HG02943 (cell line): ENCODE results near the gene ADORA1.

Experiments used
- ATAC-seq: cut with Tn5 transposase; IDR thresholded peaks from one replicate; pipeline ENCODE4 v1.9.1; 2021; ENCODE audit warnings: mild to moderate bottlenecking, low read depth, moderate library complexity; ENCODE audit not compliant: unreplicated experiment

The ADORA1 gene

DNA sequence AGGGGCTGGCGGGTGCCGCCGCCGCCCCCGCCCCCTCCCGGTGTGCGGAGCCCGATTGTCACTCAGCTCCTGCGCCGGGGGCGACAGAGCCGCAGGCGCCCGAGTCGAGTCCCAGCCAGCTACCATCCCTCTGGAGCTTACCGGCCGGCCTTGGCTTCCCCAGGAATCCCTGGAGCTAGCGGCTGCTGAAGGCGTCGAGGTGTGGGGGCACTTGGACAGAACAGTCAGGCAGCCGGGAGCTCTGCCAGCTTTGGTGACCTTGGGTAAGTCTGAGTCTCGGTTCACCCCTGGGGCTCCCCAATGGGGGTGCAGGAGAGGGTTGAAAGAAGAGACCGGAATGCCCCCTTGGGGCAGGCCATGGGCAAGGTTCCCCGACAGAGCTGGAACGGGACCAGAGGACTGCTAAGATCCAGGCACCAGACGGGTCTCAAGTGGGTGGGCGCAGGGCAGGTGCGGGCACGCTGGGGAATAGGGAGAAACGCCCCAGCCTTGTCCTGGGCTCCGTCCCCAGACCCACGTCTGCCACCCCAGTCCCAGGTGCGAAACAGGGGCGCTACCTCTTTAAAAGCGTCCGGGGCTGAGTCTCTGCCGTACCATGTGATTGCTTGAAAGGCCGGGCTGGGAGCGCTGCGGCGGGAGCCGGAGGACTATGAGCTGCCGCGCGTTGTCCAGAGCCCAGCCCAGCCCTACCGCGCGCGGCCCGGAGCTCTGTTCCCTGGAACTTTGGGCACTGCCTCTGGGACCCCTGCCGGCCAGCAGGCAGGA is at the start of gene ADORA1:
TSS of gene ADORA1 (plus strand) at position 61 of the 765 bp plus-strand sequence. CDS start 1,116 bp downstream, outside the sequence.
- no peak for ATAC-seq

DNA sequence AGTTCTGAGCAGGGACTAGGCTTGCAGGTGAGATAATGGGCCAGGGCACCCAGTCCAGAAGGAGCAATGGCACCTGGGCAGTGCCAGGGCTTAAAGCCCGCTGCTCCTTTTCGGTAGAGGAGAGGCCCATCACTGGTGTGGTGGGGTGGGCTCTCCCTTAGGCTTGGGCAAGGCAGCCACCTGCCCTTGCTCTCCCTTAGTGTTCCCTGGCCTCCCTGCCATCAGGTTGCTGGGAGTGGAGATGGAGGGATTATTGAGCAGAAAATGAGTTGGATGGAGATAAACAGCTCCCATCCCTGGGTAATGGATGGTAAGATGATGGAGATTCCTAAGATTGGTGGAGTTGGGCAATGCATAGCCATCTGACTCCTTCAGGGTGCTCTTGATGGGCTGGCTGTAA is 49.6 kb upstream of the ADORA1 start:
- ATAC-seq, result no peak

DNA sequence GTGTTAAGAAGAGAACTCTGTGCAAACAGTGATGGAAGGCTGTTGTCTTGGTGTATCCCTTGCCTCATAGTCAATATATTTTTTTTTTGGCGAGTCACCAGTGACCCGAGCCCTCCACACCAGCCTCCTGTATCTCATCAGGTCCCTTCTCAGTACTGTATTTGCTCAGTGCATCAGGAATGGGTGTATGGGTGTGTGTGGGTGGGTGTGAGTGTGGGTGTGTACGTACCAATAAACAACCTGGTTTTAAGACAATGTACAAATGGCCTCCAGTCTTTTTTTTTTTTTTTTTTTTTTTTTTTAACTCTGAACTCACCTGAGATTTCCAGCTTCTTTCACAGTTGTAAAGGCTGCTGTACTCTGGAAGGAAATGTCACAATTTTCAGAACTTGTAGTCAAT is 49.0 kb upstream of the ADORA1 start:
- ATAC-seq, result no peak

DNA sequence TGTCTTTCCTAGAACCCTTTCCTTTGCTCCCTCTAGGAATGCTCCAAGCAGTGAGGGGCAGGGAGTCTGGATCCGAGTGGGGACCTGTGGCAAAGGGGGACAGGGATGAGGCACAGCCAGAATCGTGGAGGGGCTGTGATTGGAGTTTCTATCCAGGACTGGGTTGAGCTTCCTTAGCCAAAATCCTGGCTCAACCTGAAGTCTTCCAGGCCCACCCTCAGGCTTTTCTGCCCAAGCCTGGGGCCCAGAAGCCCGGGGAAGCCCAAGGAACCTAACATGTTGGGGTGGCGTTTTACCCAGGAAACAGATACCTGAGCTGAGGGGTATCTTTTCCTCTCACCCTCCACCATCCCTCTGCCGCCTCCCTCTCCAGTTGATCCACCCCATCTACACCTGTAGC is 47.1 kb upstream of the ADORA1 start:
- ATAC-seq, result no peak

DNA sequence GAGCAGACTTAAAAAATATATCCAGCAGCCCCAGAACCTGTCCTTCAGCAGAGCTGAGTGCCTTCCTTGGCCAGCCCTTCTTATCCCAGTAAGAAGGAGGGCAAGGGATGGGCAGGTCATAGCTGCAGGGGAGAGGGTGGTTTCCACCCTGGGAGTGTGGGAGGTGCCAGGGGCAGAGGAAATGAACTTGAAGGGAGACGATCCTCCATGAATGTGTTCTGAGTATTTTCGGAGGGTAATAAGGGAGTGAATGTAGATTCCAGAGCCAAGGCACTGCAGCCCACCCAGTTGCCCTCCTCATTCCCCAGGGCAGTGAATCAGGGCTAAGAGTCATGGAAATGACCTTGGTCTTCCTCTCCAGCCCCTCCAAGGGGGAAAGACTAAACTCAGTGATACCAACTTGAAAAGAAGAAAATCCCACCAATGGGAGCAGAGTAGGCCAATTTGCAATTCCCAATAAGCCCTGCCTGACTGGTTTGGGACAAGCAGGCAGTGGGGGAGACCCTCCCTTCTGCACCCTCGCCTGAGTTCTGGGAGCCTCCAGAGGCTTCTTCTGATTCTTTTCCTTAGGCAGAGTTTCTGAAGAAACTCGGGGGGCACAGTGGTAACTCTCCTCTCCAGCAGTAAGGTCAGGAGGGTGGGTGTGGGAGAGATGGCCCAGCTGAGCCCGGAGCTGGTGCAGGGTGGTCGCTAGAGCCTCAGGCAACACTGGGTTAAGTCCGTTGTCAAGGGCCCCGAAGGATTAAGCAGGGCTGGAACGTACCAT is 45.9 kb upstream of the ADORA1 start:
- no peak for ATAC-seq

DNA sequence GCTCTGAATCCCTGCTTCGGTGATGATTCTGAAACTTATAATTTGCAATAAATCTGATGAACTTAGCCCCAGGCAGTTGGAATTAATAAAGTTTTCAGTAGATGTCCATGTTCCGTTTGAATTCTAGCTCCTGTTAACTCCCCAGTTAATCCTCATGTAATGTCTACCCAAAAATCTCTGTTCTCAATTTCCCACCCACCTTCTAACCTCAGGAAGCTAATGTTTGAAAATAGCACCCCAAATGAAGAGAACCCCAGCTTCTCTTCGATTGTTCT is 45.4 kb upstream of the ADORA1 start:
- ATAC-seq, result no peak

DNA sequence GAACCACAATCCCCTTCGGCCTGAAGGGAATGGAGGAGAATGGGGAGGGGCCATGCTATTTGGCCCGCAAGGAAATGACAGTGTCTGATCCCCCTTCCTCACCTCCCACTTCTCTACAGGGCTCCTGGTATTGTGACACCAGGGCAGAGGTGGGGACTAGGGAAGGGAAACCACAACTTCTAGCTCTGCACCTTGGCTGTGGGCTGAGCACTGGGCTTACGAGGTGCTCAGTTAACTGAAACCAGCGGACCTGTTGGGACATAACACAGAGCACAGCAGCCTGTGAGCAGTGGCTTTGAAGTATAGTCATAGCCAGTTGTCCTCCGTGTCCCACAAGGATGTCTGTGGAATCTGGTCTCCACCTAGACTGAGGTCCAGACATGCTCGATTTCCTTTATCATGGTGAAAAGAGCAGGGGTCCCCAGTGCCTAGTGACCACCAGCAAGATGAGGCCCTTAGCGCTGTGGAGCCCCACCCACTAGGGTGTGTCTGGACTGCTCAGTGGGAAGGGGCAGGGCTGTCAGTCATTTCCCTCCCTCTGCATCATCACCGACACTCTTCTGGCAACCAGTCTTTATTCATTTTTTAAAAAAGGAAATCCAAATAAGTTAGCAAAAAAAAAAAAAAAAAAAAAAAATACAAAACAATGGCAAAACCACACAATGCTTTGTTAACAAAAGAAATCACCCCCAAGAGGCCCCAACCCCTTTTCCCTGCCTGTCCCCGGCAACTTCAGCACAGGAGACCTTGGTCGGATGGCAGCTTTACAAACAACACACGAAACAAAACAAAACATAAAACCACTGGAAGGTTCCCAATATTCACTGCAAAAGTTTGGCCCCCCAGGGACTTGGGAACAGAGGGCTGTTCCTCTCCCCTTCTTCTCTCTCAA is 44.7 kb upstream of the ADORA1 start:
- ATAC-seq, result no peak

DNA sequence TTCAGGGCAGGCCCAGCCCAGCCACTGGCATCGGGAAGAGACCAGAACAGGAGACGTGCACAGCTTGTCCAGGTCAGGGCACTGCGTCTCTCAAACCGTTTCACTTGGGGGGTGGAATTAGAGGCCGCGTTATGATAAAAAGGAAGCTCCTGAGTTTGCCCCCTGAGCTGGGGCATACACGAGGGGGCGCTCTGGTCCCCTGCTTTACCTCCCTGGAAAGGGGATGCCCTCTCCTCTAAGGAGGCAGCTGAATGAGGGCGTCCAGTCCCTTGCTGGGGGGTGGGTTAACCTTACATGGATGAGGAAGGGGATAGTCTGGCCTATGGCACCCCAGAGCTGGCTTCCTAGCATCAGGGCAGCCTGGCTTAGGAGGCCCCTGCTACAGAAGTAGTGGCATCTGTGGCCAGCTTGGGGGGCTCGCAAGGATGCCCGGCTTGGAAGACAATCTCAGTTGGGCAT is 44.0 kb upstream of the ADORA1 start:
- no peak for ATAC-seq

DNA sequence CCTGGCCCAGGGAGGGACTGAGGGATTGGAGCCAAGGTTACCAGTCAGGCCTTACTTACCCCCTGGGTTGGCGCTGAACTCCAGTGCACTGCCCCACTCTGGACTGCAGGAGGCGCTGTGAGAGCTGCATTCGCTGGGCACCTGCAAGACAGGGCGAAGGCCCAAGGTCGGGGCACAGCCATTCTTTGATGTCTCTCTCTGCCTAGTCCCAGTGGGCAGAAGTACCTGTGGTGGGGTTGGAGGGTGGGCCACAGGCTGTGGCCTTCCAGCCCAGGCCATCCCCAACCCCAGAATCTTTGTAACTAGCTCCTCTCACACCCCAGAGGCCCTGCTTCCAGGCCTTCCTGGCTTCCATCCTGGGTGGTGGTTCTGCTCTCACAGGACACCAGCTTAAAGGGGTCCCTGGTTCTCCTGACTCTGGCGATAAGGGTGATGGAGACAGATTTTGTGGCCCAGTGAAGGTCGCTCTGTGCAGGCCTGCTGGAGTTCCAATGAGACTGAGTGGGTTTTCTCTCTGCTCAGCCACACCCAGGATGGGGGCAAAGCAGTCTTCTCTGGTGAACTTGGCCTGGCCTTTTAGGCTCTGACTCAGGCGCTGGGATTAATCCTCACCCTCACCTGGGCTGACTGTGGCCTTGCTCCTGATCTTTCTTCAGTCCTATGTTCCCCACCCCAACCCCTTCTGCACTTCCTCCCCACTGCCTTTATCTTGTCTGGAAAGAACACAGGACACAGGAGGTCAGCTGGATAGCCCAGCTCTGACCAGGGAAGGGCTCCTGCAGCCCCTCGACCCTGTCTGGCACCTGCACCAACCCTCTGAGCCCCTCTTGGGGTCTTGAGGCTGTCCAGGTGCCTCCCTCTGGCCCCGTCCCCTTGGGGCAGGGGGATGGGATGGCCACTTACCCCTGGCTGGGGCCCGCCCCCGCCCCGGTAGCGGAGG is 42.7 kb upstream of the ADORA1 start:
- ATAC-seq, result no peak

DNA sequence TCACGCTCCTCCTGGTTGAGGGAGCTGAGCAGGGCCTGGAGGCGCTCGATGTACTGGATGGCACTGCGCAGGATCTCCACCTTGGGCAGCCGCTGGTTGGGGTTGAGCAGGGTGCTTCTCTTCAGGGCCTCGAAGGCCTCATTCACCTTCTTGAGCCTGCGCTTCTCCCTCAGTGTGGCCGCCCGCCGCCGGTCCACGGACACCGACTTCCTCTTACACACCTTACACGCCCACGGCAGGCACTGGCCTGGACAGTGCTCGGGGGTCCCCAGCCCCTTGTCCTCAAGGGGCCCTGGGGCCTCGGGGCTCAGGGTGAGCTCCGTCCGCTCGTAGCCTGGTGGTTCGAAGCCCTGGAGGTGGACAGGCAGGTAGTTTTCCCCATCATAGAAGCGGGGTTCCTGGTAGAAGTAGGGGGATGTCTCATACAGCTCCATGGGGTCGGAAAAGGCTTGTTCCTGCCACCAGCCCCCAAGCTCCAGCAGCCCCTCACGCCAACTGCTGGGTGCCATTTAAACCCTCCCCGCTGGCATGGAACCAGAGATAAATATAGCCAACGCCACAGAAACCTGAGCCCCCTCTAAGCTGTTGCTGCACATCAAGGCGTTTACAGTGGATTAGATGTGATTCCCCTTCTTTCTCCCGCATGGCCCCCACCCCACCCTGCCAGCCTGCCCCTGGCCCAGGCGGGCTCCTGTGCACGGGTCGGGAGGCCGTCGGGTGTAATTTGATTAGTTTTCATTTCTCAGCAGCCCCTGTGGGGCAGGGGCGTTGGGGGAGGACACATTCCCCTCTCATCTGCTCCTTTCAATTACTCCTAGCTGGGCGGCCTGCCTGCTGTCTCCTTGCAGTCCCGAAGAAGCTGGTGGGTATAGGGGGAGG is 41.8 kb upstream of the ADORA1 start, which contains the start of gene MYOG:
TSS of gene MYOG (minus strand) at position 485 of the 879 bp plus-strand sequence. CDS start at position 434, 51 bp downstream.
- ATAC-seq, result no peak

DNA sequence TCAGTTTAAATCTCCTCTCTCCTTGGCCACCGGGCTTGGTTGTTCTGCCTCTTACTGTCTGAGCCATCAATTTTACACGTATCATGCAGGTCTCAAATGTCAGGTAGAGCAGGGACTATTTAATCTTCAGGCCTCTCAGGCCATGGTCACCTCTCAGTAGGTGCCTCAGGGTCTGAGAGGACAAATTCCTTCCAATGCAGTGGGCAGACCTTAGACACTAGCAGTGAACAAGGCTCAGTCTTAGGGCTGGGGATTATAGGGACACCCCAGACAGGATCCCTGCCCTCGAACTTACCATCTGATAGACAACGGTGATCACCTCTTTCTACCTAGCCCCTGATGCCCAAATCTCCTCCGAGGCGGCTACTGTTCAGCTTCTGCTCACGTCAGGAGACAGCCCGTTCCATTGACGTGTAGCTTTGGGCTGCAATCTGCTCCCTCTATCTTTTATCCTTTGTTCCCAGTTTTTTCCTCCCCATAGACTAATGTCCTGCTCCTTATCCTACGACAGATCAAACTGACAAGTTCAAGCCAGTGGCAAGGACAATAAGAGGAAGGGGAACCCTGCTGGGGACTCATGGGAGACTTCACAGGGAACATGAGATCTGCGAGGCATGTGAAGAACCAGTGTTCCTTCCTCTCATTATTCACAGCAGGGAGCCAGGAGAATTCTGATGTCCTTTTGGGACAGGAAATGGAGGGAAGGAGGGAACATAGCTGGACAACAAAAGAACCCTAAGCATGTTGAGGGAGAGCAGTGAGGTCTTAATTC is 40.3 kb upstream of the ADORA1 start:
- no peak for ATAC-seq

DNA sequence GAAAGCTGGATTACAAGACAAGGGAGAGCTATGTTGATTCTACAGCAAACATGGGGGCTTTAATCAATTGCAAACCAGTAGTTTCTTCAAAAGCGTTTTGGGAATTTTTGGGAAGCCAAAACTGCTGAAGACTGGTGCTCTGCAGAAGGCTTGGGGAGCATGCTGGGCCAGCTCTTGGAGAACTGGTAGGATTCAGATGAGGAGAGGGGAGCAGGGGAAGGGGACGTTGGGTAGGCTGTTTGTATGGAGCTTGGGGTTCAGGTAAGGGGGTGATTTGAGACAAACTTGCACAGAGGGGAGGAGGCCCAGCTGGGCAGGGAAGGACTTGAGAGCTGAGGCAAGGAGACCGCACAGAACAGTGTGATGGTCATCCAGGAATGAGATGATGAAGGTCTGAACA is 39.1 kb upstream of the ADORA1 start:
- no peak for ATAC-seq

DNA sequence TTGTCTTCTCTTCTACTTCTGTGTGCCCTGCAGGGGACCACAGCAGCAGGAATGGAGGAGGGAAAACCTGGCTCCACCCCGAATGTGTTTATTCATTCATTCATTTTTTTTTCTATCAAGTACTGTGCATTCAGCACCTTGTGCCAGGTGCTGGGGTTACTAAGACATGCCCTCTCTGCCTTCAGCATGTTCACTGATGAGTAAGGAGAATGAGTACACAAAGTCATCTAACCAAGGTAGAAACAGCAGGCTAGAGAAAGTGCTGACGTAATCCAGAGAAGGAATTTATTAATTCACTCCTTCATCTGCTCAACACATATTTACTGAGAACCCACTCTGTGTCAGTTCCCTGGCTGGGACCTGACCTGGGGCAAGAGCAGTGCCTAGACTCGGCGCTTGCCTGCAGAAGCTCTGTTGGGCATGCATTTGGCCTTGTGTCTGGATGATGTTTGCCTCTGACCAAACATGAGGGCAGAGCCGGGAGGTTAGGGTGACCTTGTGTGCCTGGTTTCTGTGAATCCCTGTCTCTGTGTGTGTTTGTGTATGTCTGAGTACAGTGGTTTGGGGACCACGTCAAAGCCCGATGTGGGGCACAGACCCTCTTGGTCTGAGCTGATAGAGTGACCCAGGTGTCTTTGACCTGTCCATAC is 38.4 kb upstream of the ADORA1 start:
- no peak for ATAC-seq

DNA sequence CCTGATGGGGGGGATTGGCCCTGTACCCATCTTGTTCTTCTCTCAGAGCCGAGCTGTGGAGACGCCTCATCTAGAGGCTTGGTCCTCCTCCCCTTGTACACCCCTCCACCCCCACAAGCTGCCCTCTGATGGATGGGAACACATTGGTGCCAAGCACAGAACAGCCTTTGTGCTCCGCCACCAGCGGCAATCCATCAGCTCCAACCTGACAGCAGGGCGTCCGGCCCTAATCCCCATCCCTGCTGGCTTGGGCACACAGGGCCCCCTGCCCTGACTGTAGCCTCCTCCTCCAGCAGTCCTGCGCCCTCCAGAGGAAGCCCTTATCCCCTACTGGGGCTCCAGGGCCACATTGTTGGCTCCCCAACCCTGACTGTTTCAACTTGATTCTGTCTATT is 37.9 kb upstream of the ADORA1 start:
- no peak for ATAC-seq

DNA sequence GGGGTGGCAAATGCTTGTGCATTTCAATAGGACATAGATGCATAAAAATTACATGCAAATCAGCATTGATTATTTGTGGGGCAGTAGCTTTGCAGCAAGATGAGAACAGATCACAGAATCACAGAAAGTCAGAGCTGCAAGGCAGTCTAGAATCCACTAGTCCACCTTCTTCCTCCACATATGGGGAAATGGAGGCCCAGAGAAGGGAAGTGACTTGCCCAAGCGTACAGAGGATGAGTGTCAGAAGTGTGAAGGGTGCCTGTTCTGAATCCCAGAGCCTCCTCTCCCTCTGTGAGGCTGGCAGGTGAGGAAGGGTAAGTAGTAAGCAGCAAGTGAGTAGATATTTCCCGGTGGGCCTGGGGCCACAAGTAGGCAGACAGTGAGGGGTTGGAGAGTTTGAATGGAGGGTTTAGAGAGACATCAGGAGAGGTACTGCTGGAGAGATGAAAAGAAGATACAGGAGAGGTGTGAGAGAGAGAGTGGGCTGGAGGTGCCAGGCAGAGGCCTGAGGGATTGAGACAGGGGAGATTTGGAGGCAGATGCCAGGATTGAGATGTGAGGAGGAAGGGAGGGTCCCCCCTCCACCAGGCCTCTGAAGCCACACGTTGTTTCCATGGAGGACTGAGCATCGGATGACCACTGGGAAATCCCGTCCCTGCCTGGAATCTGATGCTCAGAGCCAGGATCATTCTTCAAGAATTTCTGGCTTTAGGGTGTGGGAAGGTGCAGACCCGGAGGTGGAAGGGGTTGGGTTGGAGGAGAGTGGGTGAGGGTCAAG is 36.9 kb upstream of the ADORA1 start:
- no peak for ATAC-seq

DNA sequence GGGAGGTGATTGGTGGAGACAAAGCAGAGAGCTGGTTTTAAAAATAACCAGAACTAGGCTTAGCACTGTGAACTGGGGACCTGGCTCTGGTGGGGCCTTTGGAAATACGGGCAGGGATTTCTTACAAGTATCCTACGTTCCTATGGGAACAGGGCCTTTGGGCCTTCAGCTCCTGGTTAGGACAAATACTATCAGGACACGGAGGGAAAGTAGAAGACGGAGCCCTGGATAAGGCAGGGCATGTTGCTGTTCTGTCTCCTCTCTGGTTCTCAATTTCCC is 36.4 kb upstream of the ADORA1 start:
- no peak for ATAC-seq

DNA sequence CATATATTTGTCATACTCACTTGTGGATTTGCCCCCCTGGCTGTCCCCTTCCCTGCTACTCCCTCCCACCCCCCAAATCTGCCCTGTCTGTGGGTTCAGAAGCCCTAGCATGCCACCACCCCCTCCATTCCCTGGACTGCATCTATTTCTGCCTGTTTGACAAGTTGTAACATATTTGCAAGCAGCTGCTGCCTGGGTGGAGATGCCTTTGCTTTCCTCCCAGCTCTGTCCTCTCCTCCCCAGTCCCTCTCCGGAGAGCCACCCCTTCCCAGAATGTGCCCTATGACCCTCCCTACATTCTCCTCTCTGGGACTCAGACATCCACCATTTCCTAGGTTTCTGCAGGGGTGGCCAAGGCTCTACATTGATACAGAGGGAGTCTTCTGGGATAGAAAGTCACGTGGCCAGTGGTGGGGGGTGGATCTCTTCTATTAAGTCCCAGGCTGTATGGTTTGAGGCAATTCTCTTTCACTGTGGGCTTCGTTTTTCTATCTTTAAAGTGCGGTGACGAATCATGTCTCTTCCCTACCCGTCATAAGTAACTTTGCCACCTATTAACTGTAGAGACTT is 35.7 kb upstream of the ADORA1 start:
- no peak for ATAC-seq
